A673 (cell line): ENCODE results near the gene ZNF135. TPM values are rescaled to one million over a fixed set of nuclear protein-coding genes. Genes with fewer than 3 reads are reported as not detected.
A peak's percentile ranks its signal among the peaks of the same experiment; 100 is the strongest.

Experiments
- BruUV-seq: library from RNA; stranded (reverse); fragments of 400-500 nt; replicated peaks from 2 replicates; lab custom pipeline; 2021; lab: Mats Ljungman, UMichigan
- CTCF ChIA-PET: fragments of 300-600 bp; sonication (Branson Sonifier 250); formaldehyde crosslinking; loops from one replicate; lab custom pipeline; 2022; ENCODE audit warnings: antibody characterized with exemption; lab: Charles Lee
- POLR2A ChIA-PET: fragments of 300-600 bp; sonication (Branson Sonifier 250); formaldehyde crosslinking; loops from one replicate; lab custom pipeline; 2022; ENCODE audit warnings: antibody characterized with exemption; ENCODE audit not compliant: low non-redundant PET; lab: Charles Lee
- DNase-seq: peaks from one replicate; pipeline ENCODE4 v3.0.0-alpha.2; 2015; ENCODE audit warnings: low spot score
- H3K27ac ChIP-seq: fragments of 200-600 bp; sonication (generic); 2 replicates; pipeline ENCODE4 v1.5.1; 2016; ENCODE audit warnings: mixed run types, low read depth, mild to moderate bottlenecking, mixed read lengths, antibody characterized with exemption, low read length; ENCODE audit not compliant: poor library complexity, severe bottlenecking
- H3K27me3 ChIP-seq: fragments of 200-600 bp; sonication (generic); replicated peaks from 2 replicates; pipeline ENCODE4 v1.6.1; 2017; ENCODE audit warnings: mixed run types, low read depth, mild to moderate bottlenecking, mixed read lengths, antibody characterized with exemption, low read length; ENCODE audit not compliant: insufficient read depth, poor library complexity
- H3K36me3 ChIP-seq: fragments of 200-600 bp; sonication (generic); 2 replicates; pipeline ENCODE4 v1.6.1; 2016; ENCODE audit warnings: mixed run types, mild to moderate bottlenecking, mixed read lengths, antibody characterized with exemption, low read length; ENCODE audit not compliant: insufficient read depth, poor library complexity, severe bottlenecking
- H3K4me1 ChIP-seq: fragments of 200-600 bp; sonication (generic); 2 replicates; pipeline ENCODE4 v1.6.1; 2017; ENCODE audit warnings: mixed run types, mild to moderate bottlenecking, mixed read lengths, antibody characterized with exemption, low read length; ENCODE audit not compliant: insufficient read depth, poor library complexity, severe bottlenecking
- H3K4me3 ChIP-seq: fragments of 200-600 bp; sonication (generic); 2 replicates; pipeline ENCODE4 v1.5.1; 2016; ENCODE audit warnings: low read depth, mixed run types, mild to moderate bottlenecking, mixed read lengths, low read length; ENCODE audit not compliant: poor library complexity, severe bottlenecking
- H3K9me3 ChIP-seq: fragments of 200-600 bp; sonication (generic); 2 replicates; pipeline ENCODE4 v1.6.1; 2016; ENCODE audit warnings: mixed run types, low read depth, mild to moderate bottlenecking, mixed read lengths, antibody characterized with exemption, low read length; ENCODE audit not compliant: poor library complexity, severe bottlenecking
- CTCF ChIP-seq: fragments of 300-800, 200-600 bp; sonication (generic); conservative IDR thresholded peaks from 2 replicates; pipeline ENCODE4 v1.5.1; 2017; ENCODE audit warnings: low read depth, mild to moderate bottlenecking, antibody characterized with exemption, low read length, moderate library complexity, mixed read lengths
- EZH2 ChIP-seq: fragments of 200-600 bp; sonication (generic); IDR thresholded peaks from 2 replicates; pipeline ENCODE4 v1.6.1; 2017; ENCODE audit warnings: borderline replicate concordance, low read depth, mild to moderate bottlenecking, mixed read lengths, antibody characterized with exemption, low read length; ENCODE audit not compliant: poor library complexity, severe bottlenecking
- intact Hi-C: fragments of 100-400 bp; cut with micrococcal nuclease; formaldehyde crosslinking; loops from one replicate; pipeline ENCODE4 v1.10.0; 2022; ENCODE audit not compliant: unreplicated experiment
- total RNA-seq: library from RNA; stranded (reverse); gene quantifications from 2 replicates; pipeline ENCODE4 v1.2.3, GENCODE V29; 2021

Gene ZNF135
- total RNA-seq, 1 experiment from 2014 or later, result 7.0 TPM

- no TSS peak for BruUV-seq
- H3K4me3 ChIP-seq, result peak overlapping the region; percentile 59
- no peak overlapping the region for H3K27ac ChIP-seq
- H3K36me3 ChIP-seq, result peaks cover 9% of the 10 kb centered on the region
- CTCF ChIA-PET, result no interaction called here
- H3K9me3 ChIP-seq, result peaks cover 8% of the 10 kb centered on the region
- H3K4me1 ChIP-seq, result peaks cover 5% of the 10 kb centered on the region
- H3K27me3 ChIP-seq, result no peaks in the 10 kb centered on the region
- POLR2A ChIA-PET, result no interaction called here
- intact Hi-C loops, result no loop called here
- TF ChIP-seq EZH2 (no peak), CTCF (no peak)
- DNase-seq, result no peak
Measured at GRCh38 chr19:58010507-58010906, 48.6 kb upstream of the ZNF135 start.

GRCh38 chr19:58014141-58014540, 44.9 kb upstream of the ZNF135 start:
- no TSS peak for BruUV-seq

GRCh38 chr19:58020129-58020528, 39.0 kb upstream of the ZNF135 start:
- no peak overlapping the region for H3K27ac ChIP-seq
- no TSS peak for BruUV-seq
- ChIA-PET CTCF (no interaction called here), POLR2A (no interaction called here)
- peaks cover 3% of the 10 kb centered on the region for H3K9me3 ChIP-seq
- H3K27me3 ChIP-seq, result no peaks in the 10 kb centered on the region
- H3K4me1 ChIP-seq, result no peaks in the 10 kb centered on the region
- no peak overlapping the region for H3K4me3 ChIP-seq
- intact Hi-C loops, result no loop called here
- no peaks in the 10 kb centered on the region for H3K36me3 ChIP-seq
- no peak for DNase-seq
- TF ChIP-seq CTCF (no peak), EZH2 (no peak)

More at GRCh38 chr19:58014141-58014540, 44.9 kb upstream of the ZNF135 start:
- Histone ChIP-seq H3K27ac (no peak overlapping the region), H3K36me3 (no peaks in the 10 kb centered on the region), H3K4me1 (peaks cover 4% of the 10 kb centered on the region), H3K9me3 (no peaks in the 10 kb centered on the region), H3K27me3 (no peaks in the 10 kb centered on the region), H3K4me3 (no peak overlapping the region)
- POLR2A ChIA-PET, result no interaction called here
- CTCF ChIA-PET, result no interaction called here
- no peak for TF ChIP-seq CTCF
- TF ChIP-seq EZH2, result no peak
- DNase-seq, result no peak
- intact Hi-C loops, result no loop called here
